Fibroblast of pulmonary artery (primary cell): ENCODE results near the gene TBL2.

ENCODE experiments used
- DNase-seq: peaks from one replicate; pipeline ENCODE4 v3.0.0-alpha.2; 2010; ENCODE audit warnings: low read depth
- H3K4me3 ChIP-seq: replicated peaks from 2 replicates; pipeline ENCODE4 v1.5.1; 2011; ENCODE audit warnings: low read depth, mild to moderate bottlenecking, control low read depth, low read length, moderate library complexity
- TF ChIP-seq, protein P1 (sequence below): IDR thresholded peaks from 2 replicates; pipeline ENCODE4 v1.5.1; 2011; ENCODE audit warnings: mild to moderate bottlenecking, control low read depth, low read length, inconsistent platforms; ENCODE audit errors: missing control alignments

The TBL2 gene

DNA sequence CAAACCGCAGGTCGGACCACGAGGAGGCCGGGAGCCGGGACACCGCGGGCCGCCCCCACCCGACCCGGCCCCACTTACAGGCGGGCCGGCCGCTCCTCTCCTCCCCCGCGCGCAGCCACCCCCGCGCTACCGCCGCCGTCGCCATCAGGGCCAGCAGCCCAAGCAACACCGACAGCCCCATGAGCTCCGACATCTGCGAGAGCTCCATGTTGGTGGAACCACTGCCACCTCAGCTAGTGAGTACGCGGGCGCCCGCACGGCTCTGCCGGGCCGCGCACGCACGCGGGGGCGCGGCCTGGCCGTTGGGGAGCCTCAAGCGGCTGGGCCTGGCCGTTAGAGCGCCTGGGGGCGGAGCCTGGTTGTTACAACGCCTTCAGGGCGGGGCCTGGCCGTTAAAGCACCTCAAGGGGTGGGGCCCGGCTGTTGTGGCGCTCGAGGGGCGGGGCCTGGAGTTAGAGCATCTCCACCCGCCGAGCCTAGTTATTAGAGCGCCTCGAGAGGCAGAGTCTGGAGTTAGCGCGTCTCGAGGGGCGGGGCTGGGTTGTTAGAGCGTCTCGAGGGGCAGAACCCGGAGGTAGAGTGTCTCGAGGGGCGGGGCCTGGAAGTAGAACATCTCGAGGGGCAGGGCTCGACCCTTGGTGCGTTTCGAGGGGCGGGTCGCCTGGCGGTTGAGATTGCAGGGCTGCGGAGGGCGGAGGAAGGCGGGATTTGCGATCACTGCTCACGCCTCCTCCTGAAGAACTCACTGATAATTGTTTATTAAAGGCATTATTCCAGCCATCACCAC lies at the start of gene TBL2:
TSS of gene TBL2 (minus strand) at position 238 of the 787 bp plus-strand sequence. CDS start at position 208, 30 bp downstream.
- DNase-seq, result peak; percentile 99
- peak within 1 kb of the TSS; percentile 72 for H3K4me3 ChIP-seq
- TF ChIP-seq, protein P1, sequence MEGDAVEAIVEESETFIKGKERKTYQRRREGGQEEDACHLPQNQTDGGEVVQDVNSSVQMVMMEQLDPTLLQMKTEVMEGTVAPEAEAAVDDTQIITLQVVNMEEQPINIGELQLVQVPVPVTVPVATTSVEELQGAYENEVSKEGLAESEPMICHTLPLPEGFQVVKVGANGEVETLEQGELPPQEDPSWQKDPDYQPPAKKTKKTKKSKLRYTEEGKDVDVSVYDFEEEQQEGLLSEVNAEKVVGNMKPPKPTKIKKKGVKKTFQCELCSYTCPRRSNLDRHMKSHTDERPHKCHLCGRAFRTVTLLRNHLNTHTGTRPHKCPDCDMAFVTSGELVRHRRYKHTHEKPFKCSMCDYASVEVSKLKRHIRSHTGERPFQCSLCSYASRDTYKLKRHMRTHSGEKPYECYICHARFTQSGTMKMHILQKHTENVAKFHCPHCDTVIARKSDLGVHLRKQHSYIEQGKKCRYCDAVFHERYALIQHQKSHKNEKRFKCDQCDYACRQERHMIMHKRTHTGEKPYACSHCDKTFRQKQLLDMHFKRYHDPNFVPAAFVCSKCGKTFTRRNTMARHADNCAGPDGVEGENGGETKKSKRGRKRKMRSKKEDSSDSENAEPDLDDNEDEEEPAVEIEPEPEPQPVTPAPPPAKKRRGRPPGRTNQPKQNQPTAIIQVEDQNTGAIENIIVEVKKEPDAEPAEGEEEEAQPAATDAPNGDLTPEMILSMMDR, result peak; percentile 17

- H3K4me3 ChIP-seq, result no peak overlapping the region
- peak; percentile 17 for DNase-seq
- TF ChIP-seq, protein P1, result peak; percentile 17
Measured at GRCh38 chr7:73626814-73627213, 48.4 kb upstream of the TBL2 start.

GRCh38 chr7:73625276-73625675 lies 46.9 kb upstream of the TBL2 start:
- no peak overlapping the region for H3K4me3 ChIP-seq
- DNase-seq, result no peak
- TF ChIP-seq, protein P1, result no peak

DNA sequence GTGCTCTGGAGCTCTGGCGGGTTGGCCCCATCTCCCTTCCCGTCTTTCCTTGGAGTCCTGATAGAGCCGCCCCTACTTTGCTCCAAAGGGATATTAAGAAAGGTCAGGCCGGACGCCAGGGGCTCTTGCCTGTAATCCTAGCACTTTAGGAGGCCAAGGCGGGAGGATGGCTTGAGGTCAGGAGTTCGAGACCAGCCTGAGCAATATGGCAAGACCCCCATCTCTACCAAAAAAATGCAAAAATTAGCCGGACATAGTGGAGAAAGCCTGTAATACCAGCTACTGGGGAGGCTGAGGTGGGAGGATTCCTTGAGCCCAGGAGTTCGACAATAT lies 46.3 kb upstream of the TBL2 start:
- no peak overlapping the region for H3K4me3 ChIP-seq
- TF ChIP-seq, protein P1, result no peak
- DNase-seq, result no peak

DNA sequence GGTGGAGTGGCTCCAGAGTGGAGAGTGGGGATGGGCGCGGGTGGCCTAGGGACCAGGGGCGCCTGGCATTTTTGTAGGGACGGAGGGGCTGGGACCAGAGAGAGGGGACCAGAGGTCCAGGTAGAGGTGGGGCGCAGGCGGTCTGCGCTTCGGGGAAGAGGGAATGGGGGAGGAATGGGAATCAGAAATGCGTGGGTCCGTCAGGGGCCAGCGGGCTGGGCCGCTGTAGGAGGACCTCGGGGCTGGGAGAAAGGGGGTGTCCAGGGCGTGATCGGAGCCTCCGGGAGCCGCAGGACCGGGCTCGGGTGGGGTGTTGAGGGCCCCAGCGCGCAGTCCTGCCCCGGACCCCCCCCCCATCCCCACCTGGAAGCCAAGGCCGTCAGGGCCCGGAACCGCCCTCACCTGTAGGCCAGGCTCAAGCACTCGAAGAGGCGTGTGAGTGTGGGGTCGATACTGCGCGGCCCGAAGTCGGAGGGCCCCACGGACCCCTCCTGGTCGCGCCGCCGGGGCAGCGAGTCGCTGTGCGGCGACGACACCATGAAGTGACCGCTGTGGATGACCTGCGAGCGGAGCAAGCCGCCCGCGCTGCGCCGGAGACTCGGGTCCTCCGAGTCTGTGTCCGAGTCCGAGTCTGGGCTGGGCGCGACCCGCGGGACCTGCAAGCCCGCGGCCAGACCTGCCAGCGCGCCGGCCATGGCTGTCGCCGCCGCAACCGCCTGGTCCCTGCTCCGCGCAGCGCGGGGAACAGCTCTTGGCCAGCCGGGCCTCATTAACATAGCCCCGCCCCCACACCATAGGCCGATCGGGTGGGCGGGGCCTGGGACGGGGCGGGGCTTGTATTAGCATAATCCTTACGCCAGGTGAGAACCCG lies 45.7 kb upstream of the TBL2 start, which contains the start of gene MLXIPL:
TSS of gene MLXIPL (minus strand) at position 725 of the 871 bp plus-strand sequence. CDS start at position 695, 30 bp downstream.
- TF ChIP-seq, protein P1, result no peak
- peak; percentile 26 for DNase-seq
- peak within 1 kb of the TSS; percentile 35 for H3K4me3 ChIP-seq

DNA sequence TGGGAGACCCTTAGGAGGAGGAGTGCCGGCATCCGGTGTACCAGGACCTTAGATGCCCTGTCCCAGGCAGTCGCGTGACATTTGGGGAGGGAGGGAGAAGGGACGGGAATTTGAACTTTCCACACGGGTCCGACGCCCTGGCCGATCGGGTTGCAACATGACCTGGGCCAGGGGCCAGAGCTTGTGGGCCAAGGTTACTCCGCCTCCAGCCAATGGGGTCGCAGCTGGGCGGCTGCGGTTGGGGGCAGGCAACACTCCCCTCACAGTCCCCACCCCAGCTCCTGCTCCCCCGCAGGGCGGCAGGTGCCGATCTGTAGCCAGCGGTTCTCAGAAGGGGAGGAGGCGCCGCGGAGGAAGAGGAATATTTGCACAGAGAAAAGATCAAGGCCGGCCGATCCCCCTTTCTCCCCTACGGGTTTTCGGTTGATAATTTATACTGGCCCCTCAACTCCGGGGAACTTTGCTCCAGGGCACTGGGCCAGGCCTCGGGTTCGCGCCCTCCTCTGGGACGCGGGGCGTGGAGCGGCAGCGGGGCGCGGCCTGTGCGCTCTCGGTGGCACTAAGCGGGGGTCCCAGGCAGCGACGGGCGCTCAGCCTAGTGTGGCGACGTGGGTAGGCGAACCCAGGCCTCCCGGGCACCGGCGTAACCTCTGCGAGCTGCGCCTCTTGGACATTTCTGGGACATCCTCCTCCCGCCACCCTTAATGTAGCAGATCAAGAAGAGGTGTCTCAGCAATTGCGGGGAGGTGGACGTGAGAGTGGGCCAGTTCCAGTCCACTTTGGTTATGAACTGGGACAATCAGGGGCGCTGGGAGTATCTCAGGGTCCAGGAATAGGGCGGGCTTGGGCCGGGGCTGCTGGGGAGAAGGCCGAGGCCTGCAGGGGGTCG lies 44.8 kb upstream of the TBL2 start:
- no peak overlapping the region for H3K4me3 ChIP-seq
- TF ChIP-seq, protein P1, result no peak
- DNase-seq, result peak; percentile 23
